Measurements from ENCODE around the gene CLEC4E.
"Not testable (repeated sequence)": the region's sequence is repeated elsewhere in the genome, so short reads cannot be mapped to it uniquely, and the experiment has no call there.

The CLEC4E gene, protein sequence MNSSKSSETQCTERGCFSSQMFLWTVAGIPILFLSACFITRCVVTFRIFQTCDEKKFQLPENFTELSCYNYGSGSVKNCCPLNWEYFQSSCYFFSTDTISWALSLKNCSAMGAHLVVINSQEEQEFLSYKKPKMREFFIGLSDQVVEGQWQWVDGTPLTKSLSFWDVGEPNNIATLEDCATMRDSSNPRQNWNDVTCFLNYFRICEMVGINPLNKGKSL

DNA sequence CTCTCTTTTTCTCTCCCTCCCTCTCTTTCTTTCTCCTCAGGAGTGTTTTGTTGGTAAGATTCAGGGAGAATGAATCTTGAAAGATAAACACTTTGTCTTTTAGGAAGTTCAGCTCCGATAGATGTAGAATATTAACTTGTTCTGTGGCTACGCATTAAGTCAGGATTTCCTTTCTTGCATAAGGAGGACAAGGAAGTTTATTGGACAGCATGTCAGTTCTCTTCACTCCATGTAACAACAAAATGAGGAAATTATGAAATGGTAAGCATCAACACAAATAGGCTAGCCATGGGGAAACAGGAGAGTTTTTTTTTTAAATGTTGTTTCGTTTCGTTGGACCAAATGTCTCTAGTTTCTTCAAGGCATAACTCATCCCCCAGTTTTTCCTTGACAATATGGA is at the start of gene CLEC4E:
Gene CLEC4E (minus strand): TSS at position 75 of the 400 bp plus-strand sequence. CDS start 108 bp downstream, outside the sequence.
- DNase-seq (ENCODE audit: low read depth in 2 of 2): not testable (repeated sequence)

DNA sequence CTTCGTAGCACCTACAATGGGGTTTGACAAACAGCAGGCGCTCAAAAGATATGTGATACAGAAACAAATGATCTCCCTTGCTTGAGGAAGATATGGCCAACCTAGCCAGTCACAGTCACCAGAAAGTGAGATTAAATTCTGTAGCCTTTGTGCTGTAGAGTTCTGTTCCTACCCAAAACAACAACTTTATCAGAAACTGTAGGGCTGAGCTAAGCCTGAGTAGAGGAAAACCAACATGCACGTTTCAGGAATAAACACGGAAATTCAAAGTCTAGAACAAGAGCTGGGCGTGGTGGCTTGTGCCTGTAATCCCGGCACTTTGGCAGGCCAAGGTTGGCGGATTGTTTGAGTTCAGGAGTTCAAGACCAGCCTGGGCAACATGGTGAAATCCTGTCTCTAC is 49.0 kb upstream of the CLEC4E start:
- no peak for DNase-seq (ENCODE audit: low read depth in 2 of 2)

DNA sequence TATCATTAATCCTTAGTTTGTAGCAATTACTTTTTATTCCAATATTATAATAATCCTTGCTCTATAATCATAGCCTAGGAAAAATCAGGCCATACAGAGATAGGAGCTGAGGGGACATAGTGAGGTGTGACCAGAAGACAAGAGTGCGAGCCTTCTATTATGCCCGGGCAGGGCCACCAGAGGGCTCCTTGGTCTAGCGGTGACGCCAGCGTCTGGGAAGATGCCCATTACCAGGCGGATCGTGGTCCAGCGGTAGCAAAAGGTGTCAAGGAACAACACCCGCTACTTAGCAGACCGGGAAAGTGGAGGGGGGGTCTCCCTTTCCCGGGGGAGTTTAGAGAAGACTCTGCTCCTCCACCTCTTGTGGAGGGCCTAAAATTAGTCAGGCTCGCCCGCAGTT is 43.8 kb upstream of the CLEC4E start:
- not testable (repeated sequence) for DNase-seq (ENCODE audit: low read depth in 2 of 2)

DNA sequence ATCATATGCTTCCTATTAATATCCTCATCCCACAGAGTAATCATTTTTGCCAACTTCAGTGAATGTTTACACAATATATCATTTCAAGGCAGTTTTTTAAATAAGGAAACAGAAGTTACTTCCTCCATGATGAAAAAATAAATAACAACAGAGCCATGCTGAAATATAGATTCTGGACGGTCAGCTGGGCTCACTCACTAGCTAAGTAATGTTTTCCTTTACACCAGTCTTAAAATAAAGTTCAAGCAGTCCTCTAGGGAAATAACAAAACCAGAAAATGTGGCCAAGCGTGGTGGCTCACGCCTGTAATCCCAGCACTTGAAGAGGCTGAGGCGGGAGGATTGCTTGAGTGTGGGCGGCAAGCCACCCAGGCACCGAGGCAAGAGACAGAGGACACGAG is 43.3 kb upstream of the CLEC4E start:
- DNase-seq (ENCODE audit: low read depth in 2 of 2): no peak

DNA sequence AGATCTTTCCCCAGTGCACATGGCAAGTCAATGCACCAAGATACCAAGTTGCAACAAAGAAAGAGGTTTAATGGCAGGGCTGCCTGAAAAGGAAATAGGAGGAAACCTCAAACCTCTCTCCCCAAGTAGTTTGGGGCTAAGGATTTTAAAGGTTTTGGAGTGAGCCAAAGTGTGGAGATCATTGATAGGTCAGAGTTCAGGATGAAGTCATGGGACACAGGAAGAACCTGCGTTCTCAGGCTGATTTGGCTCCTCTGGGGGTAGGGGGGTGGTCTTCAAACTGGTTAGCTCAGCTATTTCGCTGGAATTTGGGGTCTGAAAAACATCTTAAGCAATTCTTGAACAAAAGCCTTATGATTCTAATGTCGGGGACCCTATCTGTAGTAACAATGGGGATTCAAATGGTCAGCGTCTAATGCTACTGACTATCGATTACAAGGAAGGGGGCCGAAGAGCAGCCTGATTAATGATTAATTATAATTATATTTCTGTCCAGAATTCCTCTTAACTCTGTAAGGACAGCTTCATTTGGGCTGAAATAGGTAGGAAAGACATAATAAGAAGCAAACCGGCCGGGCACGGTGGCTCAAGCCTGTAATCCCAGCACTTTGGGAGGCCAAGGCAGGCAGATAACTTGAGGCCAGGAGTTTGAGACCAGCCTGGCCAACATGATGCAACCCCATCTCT is 40.5 kb upstream of the CLEC4E start:
- DNase-seq (ENCODE audit: low read depth in 2 of 2): no peak

DNA sequence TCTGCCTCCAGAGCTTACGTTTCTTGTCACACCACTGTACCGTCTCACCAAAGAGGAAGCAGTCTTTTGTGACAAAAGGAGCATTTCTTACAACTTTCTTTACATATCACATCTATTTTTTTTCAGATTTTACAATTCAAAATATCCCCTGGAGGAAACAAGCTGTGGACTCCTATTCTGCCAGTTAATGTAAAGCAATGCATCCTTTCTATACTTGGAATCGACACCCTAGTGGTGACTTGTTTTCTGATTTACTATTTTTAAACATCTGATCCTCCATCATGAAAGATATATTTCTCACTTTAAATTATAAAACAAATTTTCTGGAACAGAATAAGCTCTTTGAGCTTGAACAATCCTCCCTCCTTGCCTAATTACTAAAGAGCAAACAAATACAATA is 37.2 kb upstream of the CLEC4E start:
- no peak for DNase-seq (ENCODE audit: low read depth in 2 of 2)

DNA sequence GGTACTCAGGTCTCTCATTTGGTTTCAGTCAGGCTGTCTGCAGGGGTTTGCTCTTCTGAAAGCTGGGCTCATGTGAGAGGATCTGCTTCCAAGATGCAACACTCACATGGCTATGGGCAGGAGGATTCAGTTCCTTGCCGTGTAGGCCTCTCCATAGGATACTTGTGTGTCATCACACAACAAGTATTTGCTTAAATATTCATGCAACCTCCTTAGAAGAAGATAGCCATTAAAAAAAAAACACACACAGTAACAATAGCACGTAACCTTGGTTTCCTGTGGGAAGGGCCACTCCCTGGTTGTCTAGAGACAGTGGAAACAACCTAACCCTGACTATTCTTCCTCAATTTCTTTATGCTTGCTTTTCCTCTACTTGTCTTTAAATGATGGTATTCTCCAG is 31.8 kb upstream of the CLEC4E start:
- DNase-seq (ENCODE audit: low read depth in 2 of 2): no peak

DNA sequence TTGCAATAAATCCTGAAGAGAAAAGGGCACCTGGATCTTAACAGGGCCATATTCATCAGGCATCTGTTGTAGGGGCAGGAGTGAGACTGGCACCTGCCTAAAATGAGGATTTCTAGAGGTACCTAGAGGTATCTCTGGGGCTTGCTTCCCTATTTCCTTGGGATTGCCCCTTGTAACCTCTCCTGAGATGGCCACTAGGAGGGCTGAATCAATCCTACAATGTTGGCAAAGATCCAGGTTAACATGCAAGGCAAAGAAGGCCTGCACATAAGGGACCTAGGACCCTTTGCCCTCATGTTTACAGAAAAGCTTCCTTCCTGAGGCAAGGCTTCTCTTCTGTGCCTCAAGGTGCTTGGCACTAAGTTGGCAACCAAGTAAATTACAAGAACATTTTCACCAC is 25.8 kb upstream of the CLEC4E start:
- no peak for DNase-seq (ENCODE audit: low read depth in 2 of 2)

DNA sequence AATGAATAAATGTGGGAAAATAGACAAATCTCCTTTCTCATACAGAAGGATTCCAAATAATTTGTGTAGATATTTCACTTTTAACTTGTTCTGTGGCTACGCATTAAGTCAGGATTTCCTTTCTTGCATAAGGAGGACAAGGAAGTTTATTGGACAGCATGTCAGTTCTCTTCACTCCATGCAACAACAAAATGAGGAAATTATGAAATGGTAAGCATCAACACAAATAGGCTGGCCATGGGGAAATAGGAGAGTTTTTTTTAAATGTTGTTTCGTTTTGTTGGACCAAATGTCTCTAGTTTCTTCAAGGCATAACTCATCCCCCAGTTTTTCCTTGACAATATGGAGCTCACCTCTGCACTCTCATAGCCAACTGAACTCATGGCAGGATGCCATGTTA is 25.3 kb upstream of the CLEC4E start:
- not testable (repeated sequence) for DNase-seq (ENCODE audit: low read depth in 2 of 2)

DNA sequence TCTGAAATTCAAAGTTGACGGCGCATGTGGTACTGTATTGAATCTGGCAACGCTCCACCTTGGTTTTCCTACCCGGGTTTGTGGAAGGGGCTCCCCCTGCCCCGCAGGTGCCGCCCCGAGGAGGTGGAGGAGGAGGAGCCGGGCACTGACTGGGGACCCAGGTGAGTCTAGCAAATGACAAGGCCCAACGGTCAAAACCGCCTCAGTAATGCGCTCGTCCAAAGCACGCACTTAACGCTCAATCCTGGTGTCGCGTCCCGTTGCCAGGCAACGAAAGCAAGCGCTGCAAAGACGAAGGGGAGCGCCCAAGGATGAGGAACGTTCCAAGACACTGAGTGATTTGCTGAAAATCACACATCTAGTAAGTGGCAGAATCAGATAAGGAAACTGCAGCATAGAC is 24.0 kb upstream of the CLEC4E start:
- no peak for DNase-seq (ENCODE audit: low read depth in 2 of 2)

DNA sequence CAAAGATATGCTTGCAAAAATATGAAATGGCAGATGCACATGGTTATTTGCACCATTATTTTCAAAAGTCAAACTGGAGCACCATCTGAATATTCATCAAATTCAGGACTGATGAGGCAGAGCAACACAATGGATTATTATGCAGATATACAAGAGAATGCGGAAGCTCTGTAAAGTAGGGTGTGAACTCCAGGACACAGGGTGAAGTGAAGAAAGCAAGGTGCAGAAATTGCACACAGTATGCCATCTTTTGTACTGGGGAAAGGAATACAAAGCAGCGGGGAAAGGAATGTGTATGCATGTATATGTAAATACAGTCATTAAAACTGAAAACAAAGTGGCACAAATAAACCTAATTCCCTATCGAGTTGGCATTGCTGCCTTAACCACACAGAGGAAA is 22.7 kb upstream of the CLEC4E start:
- DNase-seq (ENCODE audit: low read depth in 2 of 2): no peak

DNA sequence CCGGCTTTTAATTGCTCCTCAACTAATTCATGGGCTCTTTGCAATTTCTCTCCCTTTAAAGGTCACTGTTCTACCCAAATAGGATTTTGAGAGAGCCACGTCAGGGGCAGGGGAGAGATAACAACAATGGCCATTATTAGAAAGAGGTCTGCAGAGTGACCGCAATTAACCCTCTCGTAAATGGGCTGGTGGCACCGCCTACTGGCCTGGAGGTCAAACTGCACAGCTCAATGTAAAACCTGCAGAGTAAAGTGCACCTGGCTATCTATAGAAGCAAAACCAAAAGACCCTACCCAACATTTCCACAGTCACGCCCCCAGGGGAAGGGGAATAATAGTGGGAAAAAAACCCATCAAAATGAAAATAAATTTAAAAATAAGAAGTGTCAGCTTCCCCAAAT is 21.6 kb upstream of the CLEC4E start:
- no peak for DNase-seq (ENCODE audit: low read depth in 2 of 2)

DNA sequence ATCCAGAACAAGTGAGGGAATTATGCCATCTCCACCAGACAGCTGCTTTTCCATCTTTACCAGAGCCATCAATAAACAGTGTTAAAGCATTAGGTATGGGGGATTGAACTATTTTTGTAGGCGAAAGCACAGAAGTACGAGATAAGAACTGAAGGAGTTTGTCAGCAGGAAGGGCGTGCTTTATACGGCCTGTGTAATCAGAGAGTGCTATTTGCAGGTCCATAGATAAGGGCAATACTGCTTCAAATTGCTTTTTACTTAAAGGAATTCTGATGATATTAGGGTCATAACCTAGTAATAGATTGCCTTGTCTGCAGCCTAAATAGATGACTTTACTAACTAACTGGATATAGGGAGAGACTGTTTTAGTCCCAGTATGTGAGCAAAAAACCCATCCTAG is 20.3 kb upstream of the CLEC4E start:
- DNase-seq (ENCODE audit: low read depth in 2 of 2): no peak

DNA sequence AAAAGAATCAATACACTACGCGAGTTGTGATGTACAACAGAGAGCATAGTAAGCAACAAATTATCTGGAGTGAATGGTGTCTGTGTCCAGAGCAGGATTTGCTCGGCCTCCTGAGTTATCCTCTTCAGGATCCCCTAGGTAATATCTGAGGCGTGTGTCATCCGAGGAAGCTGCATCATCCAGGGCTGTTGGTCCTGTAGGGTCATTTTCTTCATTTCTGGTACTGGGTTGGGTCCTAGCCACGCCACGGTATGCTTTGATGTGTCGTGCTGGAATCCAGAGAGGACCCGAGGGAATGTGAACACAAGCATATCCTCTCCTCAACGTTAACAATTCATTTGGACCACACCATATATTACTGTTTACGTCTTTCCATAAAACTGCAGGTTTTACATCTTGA is 19.0 kb upstream of the CLEC4E start:
- no peak for DNase-seq (ENCODE audit: low read depth in 2 of 2)

DNA sequence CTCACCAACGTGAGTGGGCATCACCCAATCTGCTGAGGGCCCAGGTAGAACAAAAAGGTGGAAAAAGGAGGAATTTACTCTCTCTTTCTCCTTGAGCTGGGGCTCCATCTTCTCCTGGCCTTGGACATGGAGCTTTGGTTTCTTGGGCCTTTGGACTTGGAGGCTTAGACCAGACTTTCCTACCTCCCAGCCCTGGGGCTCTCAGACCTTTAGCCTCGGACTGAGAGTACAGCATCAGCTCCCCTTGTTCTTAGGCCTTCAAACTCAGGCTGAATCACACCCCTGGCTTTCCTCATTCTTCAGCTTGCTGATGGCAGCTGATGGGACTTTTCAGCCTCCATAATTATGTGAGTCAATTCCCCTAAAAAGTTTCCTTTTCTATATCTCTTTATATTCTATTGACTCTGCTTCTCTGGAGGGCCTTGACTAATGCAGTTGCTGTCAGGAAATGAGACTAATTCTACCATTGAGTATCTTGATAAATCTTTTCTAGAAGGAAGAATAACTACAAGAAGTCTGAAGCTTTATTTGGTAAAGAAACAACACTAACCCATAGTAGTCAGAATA is 15.9 kb upstream of the CLEC4E start:
- no peak for DNase-seq (ENCODE audit: low read depth in 2 of 2)

DNA sequence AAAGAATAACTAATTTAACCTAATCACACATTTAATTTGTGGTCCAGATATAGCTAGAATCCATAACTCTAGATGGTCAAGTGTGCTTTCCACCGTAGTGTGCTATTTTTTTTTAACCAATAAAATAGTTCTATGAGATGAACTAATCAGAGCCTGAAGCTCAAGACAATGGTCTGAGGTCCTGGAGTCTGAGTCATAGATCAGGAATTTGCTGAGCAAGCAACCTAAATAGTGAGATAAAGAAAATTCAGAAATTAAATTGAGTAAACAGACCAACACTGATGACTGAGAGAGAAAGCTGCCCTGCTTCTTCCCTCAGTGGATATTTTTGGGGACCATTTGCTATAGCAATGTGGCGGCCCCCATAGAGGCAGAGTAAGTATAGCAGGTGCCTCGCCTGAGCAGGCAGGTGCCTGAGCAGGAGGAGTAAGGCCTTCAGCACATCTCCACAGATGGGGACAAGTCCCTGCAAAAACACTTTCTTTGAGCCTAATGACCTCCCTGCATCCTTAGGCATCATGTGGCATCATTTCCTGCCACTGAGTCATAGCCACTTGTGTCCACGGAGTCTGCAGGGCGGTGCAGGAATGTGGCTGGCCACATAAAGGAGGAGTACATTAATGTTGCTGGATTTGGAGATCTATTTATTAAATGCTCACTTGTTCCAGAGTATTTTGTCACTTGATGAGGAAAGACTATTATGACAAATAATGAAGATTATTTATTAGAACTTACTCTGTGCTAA is 13.9 kb upstream of the CLEC4E start:
- no peak for DNase-seq (ENCODE audit: low read depth in 2 of 2)

DNA sequence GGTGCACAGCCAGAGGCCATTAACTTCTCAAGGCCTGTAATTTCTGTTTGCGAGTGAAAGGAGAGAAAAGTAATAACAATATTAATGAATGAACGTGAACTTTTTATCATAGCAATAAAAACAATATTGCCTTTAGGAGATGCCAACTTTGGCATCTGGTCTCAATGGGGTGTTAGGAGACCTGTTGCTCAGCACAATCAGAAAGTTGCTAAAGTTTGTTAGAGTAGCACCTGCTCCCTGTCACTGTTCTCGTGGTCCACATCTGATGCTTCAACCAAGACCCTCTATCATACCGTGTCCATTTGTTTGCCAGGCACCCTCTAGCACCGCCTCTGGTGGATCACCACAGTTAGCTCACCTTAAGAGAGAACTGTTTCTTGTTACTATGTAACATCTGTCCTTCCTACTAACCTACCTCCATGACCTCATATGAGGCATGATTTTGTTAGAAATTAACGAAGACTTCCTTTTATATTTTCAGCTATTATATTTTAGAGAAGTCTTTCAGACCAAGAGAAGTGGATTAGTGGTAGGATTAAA is 12.5 kb upstream of the CLEC4E start:
- no peak for DNase-seq (ENCODE audit: low read depth in 2 of 2)

DNA sequence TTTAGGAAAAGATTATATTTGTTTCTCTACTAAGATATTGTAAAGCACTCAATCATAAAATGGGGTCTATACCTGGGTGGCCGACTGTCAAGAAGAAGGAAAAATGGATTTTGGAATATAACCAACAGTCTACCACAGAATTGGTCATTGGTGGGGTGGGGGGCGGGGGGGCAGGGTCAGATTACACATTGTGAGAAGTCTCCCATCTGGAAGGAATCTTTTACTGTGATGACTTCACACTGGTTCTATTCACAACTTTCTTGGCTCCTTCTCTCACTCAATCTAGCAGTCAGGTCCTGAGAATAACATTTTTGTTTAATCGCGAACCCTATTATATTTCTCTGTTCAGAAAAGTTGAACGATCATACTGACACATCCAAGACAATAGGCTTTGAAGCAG is 8.7 kb upstream of the CLEC4E start:
- DNase-seq (ENCODE audit: low read depth in 2 of 2): no peak

DNA sequence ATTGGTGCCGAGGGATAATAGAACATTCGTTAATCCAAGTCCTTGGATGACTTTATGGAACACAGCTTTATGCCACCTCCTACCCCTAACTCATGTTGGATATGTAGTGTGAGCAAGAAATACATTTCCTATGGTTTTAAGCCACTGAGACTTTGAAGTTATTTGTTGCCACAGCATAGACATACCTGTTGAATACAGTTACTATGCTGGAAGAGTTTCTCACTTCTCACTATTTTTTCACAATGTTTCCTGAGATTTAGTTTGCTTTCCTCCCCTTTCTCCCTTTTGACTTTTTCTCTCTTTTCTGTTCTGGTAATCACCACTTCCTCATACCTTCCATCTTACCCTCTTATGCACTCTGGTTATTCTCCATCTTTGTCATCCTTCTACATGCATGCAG is 7.5 kb upstream of the CLEC4E start:
- no peak for DNase-seq (ENCODE audit: low read depth in 2 of 2)

DNA sequence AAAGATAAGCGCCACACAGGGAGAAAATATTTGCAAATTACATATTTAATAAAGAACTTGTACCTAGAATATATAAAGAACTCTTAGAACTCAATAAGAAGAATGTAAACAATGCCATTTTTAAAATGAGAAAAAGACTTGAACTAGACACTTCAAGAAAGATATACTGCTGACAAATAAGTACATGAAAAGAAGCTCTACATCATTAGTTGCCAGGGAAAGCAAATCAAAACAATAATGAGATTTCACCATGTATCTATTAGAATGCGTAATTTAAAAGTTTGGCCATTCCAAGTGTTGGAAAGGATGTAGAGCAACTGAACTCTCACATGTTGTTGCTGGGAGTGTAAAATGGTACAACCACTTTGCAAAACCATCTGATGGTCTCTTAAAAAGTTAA is 6.9 kb upstream of the CLEC4E start:
- DNase-seq (ENCODE audit: low read depth in 2 of 2): no peak

DNA sequence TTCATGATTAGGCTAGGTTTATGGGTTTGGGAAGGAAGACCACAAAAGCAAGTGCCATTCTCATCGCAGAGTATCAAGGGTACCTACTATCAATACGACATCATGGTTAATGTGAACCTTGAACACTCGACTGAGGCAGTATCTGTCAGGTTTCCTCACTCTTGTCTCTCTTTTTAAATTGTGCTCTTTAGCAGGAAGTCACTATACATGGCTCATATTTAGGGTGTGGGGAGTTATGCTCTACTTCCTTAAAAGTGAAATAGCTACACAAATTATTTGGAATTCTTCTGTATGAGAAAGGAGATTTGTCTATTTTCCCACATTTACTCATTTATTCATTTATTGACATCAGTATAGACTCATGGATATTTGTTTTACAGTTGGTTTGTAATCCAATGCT is 5.9 kb upstream of the CLEC4E start:
- DNase-seq (ENCODE audit: low read depth in 2 of 2): no peak

DNA sequence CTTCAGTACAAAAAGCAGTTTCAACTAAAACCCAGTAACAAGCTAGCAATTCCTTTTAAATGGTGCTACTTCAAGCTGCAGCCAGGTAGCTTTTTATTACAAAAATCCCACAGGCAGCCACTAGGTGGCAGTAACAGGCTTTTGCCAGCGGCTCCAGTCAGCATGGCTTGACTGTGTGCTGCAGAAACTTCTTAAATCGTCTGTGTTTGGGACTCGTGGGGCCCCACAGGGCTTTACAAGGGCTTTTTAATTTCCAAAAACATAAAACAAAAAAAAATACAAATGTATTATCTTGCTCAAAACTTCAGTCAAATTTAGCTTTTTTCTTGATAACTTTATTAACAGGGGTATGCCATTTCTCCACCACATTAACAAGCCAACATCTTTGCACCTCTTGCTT is 3.6 kb upstream of the CLEC4E start:
- peak; percentile 35 to 42 for DNase-seq (ENCODE audit: low read depth in 2 of 2)

DNA sequence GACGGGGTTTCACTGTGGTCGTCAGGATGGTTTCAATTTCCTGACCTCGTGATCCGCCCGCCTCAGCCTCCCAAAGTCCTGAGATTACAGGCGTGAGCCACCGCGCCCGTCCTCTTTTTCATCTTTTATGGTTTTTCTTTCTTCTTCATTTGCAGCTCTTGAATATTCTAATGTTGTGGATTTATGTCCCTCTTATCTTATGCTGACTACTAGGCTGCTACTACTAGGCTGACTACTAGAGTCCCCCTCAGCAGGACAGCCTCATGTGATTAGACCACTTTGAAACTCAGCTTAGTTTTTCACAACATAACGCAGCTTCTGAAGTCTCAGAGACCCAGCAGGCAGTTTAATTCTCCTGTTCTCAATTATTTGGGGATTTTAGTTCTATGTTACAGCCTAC is 857 bp upstream of the CLEC4E start:
- no peak for DNase-seq (ENCODE audit: low read depth in 2 of 2)
